HepG2 (cell line): Measurements from ENCODE around the gene RRP9. TPM values are rescaled to one million over a fixed set of nuclear protein-coding genes. Genes with fewer than 3 reads are reported as not detected.

Experiments used
- ATAC-seq: fragments of 200-7000 bp; cut with Tn5 transposase; 3 replicates; pipeline ENCODE4 v1.9.1; 2020; ENCODE audit warnings: mild to moderate bottlenecking, moderate library complexity
- BruUV-seq: library from RNA; stranded (reverse); fragments of 400-500 nt; replicated peaks from 2 replicates; lab custom pipeline; 2021; lab: Mats Ljungman, UMichigan
- CTCF ChIA-PET: fragments of 300-600 bp; formaldehyde crosslinking; extraction: SDS; loops from one replicate; lab custom pipeline; 2021; ENCODE audit warnings: low total read pairs, inconsistent platforms, low intra/inter-chr PET ratio; lab: Yijun Ruan, JAX
- POLR2A ChIA-PET: fragments of 350-600 bp; sonication (Branson Sonifier 250); formaldehyde crosslinking; loops from one replicate; lab custom pipeline; 2020; ENCODE audit warnings: antibody characterized with exemption, inconsistent platforms; lab: Yijun Ruan, JAX
- DNase-seq: peaks from one replicate; pipeline ENCODE4 v3.0.0-alpha.2; 2015; ENCODE audit warnings: low spot score
- FAIRE-seq: peaks from 3 replicates; lab custom pipeline; 2011; peaks lifted over from hg19 to GRCh38; lab: Jason Lieb, UNC
- H2AFZ ChIP-seq: one replicate; pipeline ENCODE4 v1.6.1; 2011; ENCODE audit warnings: low read length, inconsistent platforms
- H3K27ac ChIP-seq: fragments of 300-600 bp; 3 replicates; pipeline ENCODE4 v1.8.0; 2011; ENCODE audit warnings: mixed run types, mild to moderate bottlenecking, mixed read lengths, low read length, inconsistent platforms; ENCODE audit not compliant: insufficient read depth; ENCODE audit errors: extremely low read length
- H3K27me3 ChIP-seq, 2 experiments: fragments of 200-600 bp in 1 of 2; 2 replicates in 1 of 2; 3 replicates in 1 of 2; pipeline versions ENCODE4 v1.6.0 to v1.8.0; 2011; ENCODE audit warnings: low read length in 2 of 2, mild to moderate bottlenecking in 2 of 2, moderate library complexity in 2 of 2, inconsistent platforms in 1 of 2; ENCODE audit not compliant: insufficient read depth in 2 of 2, control insufficient read depth in 1 of 2
- H3K36me3 ChIP-seq, 2 experiments: fragments of 200-600 bp in 1 of 2; replicated peaks in 1 of 2; 2 replicates in 1 of 2; 3 replicates in 1 of 2; pipeline versions ENCODE4 v1.5.1 to v1.8.0; 2011; ENCODE audit warnings: low read length in 2 of 2, inconsistent platforms in 1 of 2; ENCODE audit not compliant: insufficient read depth in 2 of 2, control insufficient read depth in 1 of 2
- H3K4me1 ChIP-seq: 2 replicates; pipeline ENCODE4 v1.5.1; 2012; ENCODE audit warnings: low read length, inconsistent platforms; ENCODE audit not compliant: insufficient read depth
- H3K4me2 ChIP-seq: 2 replicates; pipeline ENCODE4 v1.6.0; 2011; ENCODE audit warnings: low read depth, low read length, inconsistent platforms
- H3K4me3 ChIP-seq, 3 experiments: fragments of 200-600 bp in 1 of 3; sonication (generic), shearing (Covaris generic) in 1 of 3; replicated peaks in 1 of 3; 2 replicates each; pipeline ENCODE4 v1.5.1; 2011 to 2016; ENCODE audit warnings: low read length in 3 of 3, inconsistent platforms in 2 of 3, low read depth in 2 of 3, mild to moderate bottlenecking in 2 of 3, control low read depth in 1 of 3, mixed read lengths in 1 of 3; ENCODE audit not compliant: insufficient read depth in 1 of 3
- H3K79me2 ChIP-seq: one replicate; pipeline ENCODE4 v1.6.1; 2011; ENCODE audit warnings: low read length, inconsistent platforms; ENCODE audit not compliant: insufficient read depth
- H3K9ac ChIP-seq: 2 replicates; pipeline ENCODE4 v1.6.0; 2011; ENCODE audit warnings: mild to moderate bottlenecking, low read depth, low read length, inconsistent platforms; ENCODE audit not compliant: insufficient read depth
- H3K9me3 ChIP-seq: 2 replicates; pipeline ENCODE4 v1.5.1; 2012; ENCODE audit warnings: mild to moderate bottlenecking, low read length
- H4K20me1 ChIP-seq: 2 replicates; pipeline ENCODE4 v1.6.0; 2011; ENCODE audit warnings: inconsistent platforms, mild to moderate bottlenecking, low read length, moderate library complexity; ENCODE audit not compliant: insufficient read depth
- ATRX ChIP-seq: sonication (generic); formaldehyde crosslinking; IDR thresholded peaks from 2 replicates; pipeline ENCODE4 v1.4.0; 2020; ENCODE audit warnings: missing genetic modification reagents, borderline replicate concordance
- CHD4 ChIP-seq: fragments of 200-600 bp; sonication (generic); IDR thresholded peaks from 2 replicates; pipeline ENCODE4 v1.7.0; 2017; ENCODE audit warnings: mild to moderate bottlenecking, low read length, borderline replicate concordance
- CREM ChIP-seq, 2 experiments: sonication (generic) in 1 of 2; formaldehyde crosslinking in 1 of 2; IDR thresholded peaks; 2 replicates each; pipeline versions ENCODE4 v1.4.0 to v1.6.1; 2016 to 2020; ENCODE audit warnings: antibody characterized with exemption in 1 of 2, mild to moderate bottlenecking in 1 of 2, missing genetic modification reagents in 1 of 2
- ELF3 ChIP-seq: IDR thresholded peaks from 2 replicates; pipeline ENCODE4 v1.6.1; 2016; ENCODE audit warnings: missing genetic modification reagents, missing compliant biosample characterization
- EZH2 ChIP-seq: conservative IDR thresholded peaks from 2 replicates; pipeline ENCODE4 v1.6.1; 2012; ENCODE audit warnings: mild to moderate bottlenecking, low read depth, low read length, moderate library complexity
- FIP1L1 ChIP-seq: fragments of 200-400 bp; formaldehyde crosslinking; IDR thresholded peaks from 2 replicates; pipeline ENCODE4 v1.6.1; 2018; ENCODE audit warnings: low read depth, mild to moderate bottlenecking, low read length, moderate library complexity, borderline replicate concordance; ENCODE audit not compliant: insufficient read depth
- HNF4A ChIP-seq: sonication (generic); formaldehyde crosslinking; IDR thresholded peaks from 2 replicates; pipeline ENCODE4 v1.4.0; 2020; ENCODE audit warnings: missing genetic modification reagents
- HNRNPH1 ChIP-seq: fragments of 200-400 bp; formaldehyde crosslinking; optimal IDR thresholded peaks from 2 replicates; pipeline ENCODE3; 2017; ENCODE audit warnings: mild to moderate bottlenecking, low read depth, low read length
- HOXA3 ChIP-seq: sonication (generic); formaldehyde crosslinking; IDR thresholded peaks from 2 replicates; pipeline ENCODE4 v1.5.0; 2020; ENCODE audit warnings: missing genetic modification reagents
- JUND ChIP-seq: sonication (generic); formaldehyde crosslinking; IDR thresholded peaks from 2 replicates; pipeline ENCODE4 v1.8.0; 2022; ENCODE audit warnings: mild to moderate bottlenecking, missing genetic modification reagents
- RFX1 ChIP-seq: fragments of 450-650 bp; IDR thresholded peaks from 2 replicates; pipeline ENCODE4 v1.6.1; 2017
- ZBTB1 ChIP-seq: sonication (generic); formaldehyde crosslinking; IDR thresholded peaks from 2 replicates; pipeline ENCODE4 v1.4.0; 2020; ENCODE audit warnings: missing genetic modification reagents, borderline replicate concordance
- WGBS: methylation state at CpG from one replicate; pipeline ENCODE4 v1.1.6; 2017; ENCODE audit warnings: low lambda C conversion rate; 5-methylcytosine and 5-hydroxymethylcytosine counted together
- in situ Hi-C: cut with HindIII; loops from 2 replicates; pipeline ENCODE4 v1.10.0; 2017; ENCODE audit warnings: low pct_unique_long_range_greater_than_20kb; ENCODE audit not compliant: extremely low pct_ligation_motif_present
- intact Hi-C: fragments of 100-400 bp; cut with micrococcal nuclease; formaldehyde crosslinking; loops from one replicate; pipeline ENCODE4 v1.10.0; 2022; ENCODE audit not compliant: unreplicated experiment
- polyA plus RNA-seq, 8 experiments: library from polyadenylated mRNA; depleted of rRNA in 3 of 8; stranded (reverse) in 7 of 8; unstranded in 1 of 8; fragments of >200 nt; fragmentation: Illumina TruSeq in 4 of 8; extraction: Trizol in 4 of 8; gene quantifications; 2 replicates each; pipeline versions ENCODE4 v1.2.1 to v1.2.3, GENCODE V29; 2011 to 2016; ENCODE audit warnings: low read depth in 4 of 8, missing spikeins in 1 of 8, mixed read lengths in 1 of 8; ENCODE audit not compliant: insufficient read depth in 1 of 8
- total RNA-seq, 5 experiments: library from RNA; depleted of rRNA; stranded (reverse); fragments of >200 nt; fragmentation: Illumina TruSeq; extraction: Trizol; gene quantifications; 2 replicates each; pipeline ENCODE4 v1.2.3, GENCODE V29; 2016; ENCODE audit warnings: low read depth in 1 of 5

Gene RRP9
- total and polyA plus RNA-seq, 2 of the 13 experiments (the other 11 are each of a cell fraction or from before 2014, with no cell fraction given): 14.8 to 44.0 TPM

- TF ChIP-seq HNRNPH1 (no peak), EZH2 (no peak), JUND (CRISPR knock-in tag) (no peak), RFX1 (no peak), HNF4A (CRISPR knock-in tag) (no peak), HOXA3 (no peak), ATRX (CRISPR knock-in tag) (no peak), CREM (IDR thresholded peaks at IDR 0.05) (no peak), CREM (CRISPR knock-in tag; IDR thresholded peaks at IDR 0.05) (no peak), FIP1L1 (no peak), CHD4 (no peak), ZBTB1 (CRISPR knock-in tag) (no peak), ELF3 (no peak)
- TF ChIP-seq, all 625 proteins: peak for 0
- no TSS peak for BruUV-seq
- Histone ChIP-seq H3K4me3 (no peak overlapping the region), H3K4me2 (no peak overlapping the region), H3K36me3 (no peaks in the 10 kb centered on the region), H3K4me1 (peaks cover 26% of the 10 kb centered on the region), H3K27me3 (no peaks in the 10 kb centered on the region), H3K79me2 (no peaks in the 10 kb centered on the region), H4K20me1 (no peaks in the 10 kb centered on the region), H3K9me3 (no peaks in the 10 kb centered on the region), H3K27ac (no peak overlapping the region), H2AFZ (no peak overlapping the region), H3K9ac (no peak overlapping the region)
- no peak for FAIRE-seq
- ATAC-seq: no peak
- DNase-seq: no peak
- POLR2A ChIA-PET: interaction anchor here (0.7 kb wide), 1 partner anchor 15 kb away, joined by 3 read pairs; no protein-coding TSS in a partner anchor
- 94% methylated on average over 4 of the region's 4 CpGs for WGBS
- in situ Hi-C loops: no loop called here
- intact Hi-C loops: no loop called here
- CTCF ChIA-PET: no interaction called here
Observed at GRCh38 chr3:51946796-51947195, 5.1 kb upstream of the RRP9 start.
